ENCODE measurements around the gene VSNL1. TPM values are rescaled to one million over a fixed set of nuclear protein-coding genes. Genes with fewer than 3 reads are reported as not detected.

The VSNL1 gene
- total and polyA plus RNA-seq, 2 experiments from 2014 or later = 102 to 112 TPM

GRCh38 chr2:17520761-17521160 lies 19.7 kb upstream of the VSNL1 start:
- Mint-ChIP-seq H3K9me3 (no peaks in the 10 kb centered on the region), H3K36me3 (ENCODE audit: low read depth) (no peaks in the 10 kb centered on the region), H3K27me3 (ENCODE audit: insufficient read depth, low read depth, poor library complexity) (peaks cover 3% of the 10 kb centered on the region), H3K4me3 (no peak overlapping the region), H3K27ac (no peak overlapping the region; the same call in 1 of the 2 replicates), H3K4me1 (peaks cover 45% of the 10 kb centered on the region)
- H3F3A ChIP-seq (replicated peaks; ENCODE audit: low read depth) = no peaks in the 10 kb centered on the region
- no peaks in the 10 kb centered on the region for H4K20me1 ChIP-seq (replicated peaks; ENCODE audit: insufficient read depth)
- no peaks in the 10 kb centered on the region for H3K79me2 ChIP-seq (replicated peaks; ENCODE audit: insufficient read depth)
- H3K9me2 ChIP-seq (ENCODE audit: insufficient read depth) = no peaks in the 10 kb centered on the region
- no peak overlapping the region for H2AFZ ChIP-seq
- no peaks in the 10 kb centered on the region for H3K36me3 ChIP-seq (ENCODE audit: insufficient read depth)
- ATAC-seq (no peak), DNase-seq (ENCODE audit: low spot score) (peak; percentile 39)
- no peak overlapping the region for H3K27ac ChIP-seq (ENCODE audit: low read depth)
- no peaks in the 10 kb centered on the region for H3K27me3 ChIP-seq (ENCODE audit: insufficient read depth)
- peaks cover 28% of the 10 kb centered on the region for H3K4me1 ChIP-seq (ENCODE audit: insufficient read depth)
- H3K4me2 ChIP-seq = no peak overlapping the region
- TF ChIP-seq CREB1 (CRISPR knock-in tag; IDR thresholded peaks at IDR 0.05; ENCODE audit: low read depth) (0 out of 2 replicates have a peak, but pooled peaks have one; percentile 6), EZH2 (IDR thresholded peaks at IDR 0.05; ENCODE audit: low read depth, unreplicated experiment) (no peak)
- H3K4me3 ChIP-seq = no peak overlapping the region

- Mint-ChIP-seq H3K27ac (no peak overlapping the region), H3K27me3 (ENCODE audit: insufficient read depth, low read depth, poor library complexity) (peaks cover 3% of the 10 kb centered on the region), H3K36me3 (ENCODE audit: low read depth) (no peaks in the 10 kb centered on the region), H3K9me3 (no peaks in the 10 kb centered on the region), H3K4me3 (no peak overlapping the region), H3K4me1 (peaks cover 42% of the 10 kb centered on the region)
- no peaks in the 10 kb centered on the region for H3K79me2 ChIP-seq (replicated peaks; ENCODE audit: insufficient read depth)
- no peak for TF ChIP-seq ZNF114 (CRISPR knock-in tag; IDR thresholded peaks at IDR 0.05)
- H2AFZ ChIP-seq = no peak overlapping the region
- ATAC-seq = no peak
- H3K27ac ChIP-seq (ENCODE audit: low read depth) = no peak overlapping the region
- no peaks in the 10 kb centered on the region for H3K27me3 ChIP-seq (ENCODE audit: insufficient read depth)
- no peaks in the 10 kb centered on the region for H3K36me3 ChIP-seq (ENCODE audit: insufficient read depth)
- H3K4me2 ChIP-seq = no peak overlapping the region
- H3F3A ChIP-seq (replicated peaks; ENCODE audit: low read depth) = no peaks in the 10 kb centered on the region
- no peak for DNase-seq (ENCODE audit: low spot score)
- no peaks in the 10 kb centered on the region for H3K9me2 ChIP-seq (ENCODE audit: insufficient read depth)
- peaks cover 28% of the 10 kb centered on the region for H3K4me1 ChIP-seq (ENCODE audit: insufficient read depth)
- H3K4me3 ChIP-seq = no peak overlapping the region
- H4K20me1 ChIP-seq (replicated peaks; ENCODE audit: insufficient read depth) = no peaks in the 10 kb centered on the region
Observed at GRCh38 chr2:17521621-17522020, 18.9 kb upstream of the VSNL1 start.

GRCh38 chr2:17522303-17522702 lies 18.2 kb upstream of the VSNL1 start:
- Histone ChIP-seq H3K4me1 (ENCODE audit: insufficient read depth) (peaks cover 25% of the 10 kb centered on the region), H4K20me1 (replicated peaks; ENCODE audit: insufficient read depth) (no peaks in the 10 kb centered on the region), H3K27ac (ENCODE audit: low read depth) (no peak overlapping the region), H2AFZ (no peak overlapping the region), H3K27me3 (ENCODE audit: insufficient read depth) (no peaks in the 10 kb centered on the region), H3K36me3 (ENCODE audit: insufficient read depth) (no peaks in the 10 kb centered on the region), H3K9me2 (ENCODE audit: insufficient read depth) (no peaks in the 10 kb centered on the region), H3K4me3 (no peak overlapping the region), H3K4me2 (no peak overlapping the region), H3K79me2 (replicated peaks; ENCODE audit: insufficient read depth) (no peaks in the 10 kb centered on the region), H3F3A (replicated peaks; ENCODE audit: low read depth) (no peaks in the 10 kb centered on the region)
- Mint-ChIP-seq H3K4me1 (peaks cover 38% of the 10 kb centered on the region), H3K27ac (no peak overlapping the region), H3K36me3 (ENCODE audit: low read depth) (no peaks in the 10 kb centered on the region), H3K4me3 (no peak overlapping the region), H3K27me3 (ENCODE audit: insufficient read depth, low read depth, poor library complexity) (peaks cover 3% of the 10 kb centered on the region), H3K9me3 (no peaks in the 10 kb centered on the region)
- ATAC-seq = no peak
- no peak for DNase-seq (ENCODE audit: low spot score)
- TF ChIP-seq STAT1 (IDR thresholded peaks at IDR 0.05; ENCODE audit: unreplicated experiment) (no peak), EZH2phosphoT487 (IDR thresholded peaks at IDR 0.05; ENCODE audit: unreplicated experiment) (no peak), REST (IDR thresholded peaks at IDR 0.05; ENCODE audit: unreplicated experiment) (no peak), NANOG (IDR thresholded peaks at IDR 0.05; ENCODE audit: borderline replicate concordance) (no peak), ETS1 (IDR thresholded peaks at IDR 0.05) (no peak), CREB1 (CRISPR knock-in tag; IDR thresholded peaks at IDR 0.05; ENCODE audit: low read depth) (no peak), POLR2AphosphoS5 (IDR thresholded peaks at IDR 0.05; ENCODE audit: low read depth) (no peak), JUNB (IDR thresholded peaks at IDR 0.05; ENCODE audit: unreplicated experiment) (no peak), CTCF (conservative IDR thresholded peaks at IDR 0.05; ENCODE audit: low read depth in 2 of 2) (no peak)

Data from GM23338 (cell line).